HEK293T (cell line): ENCODE measurements around the gene SLC25A29.

Experiments
- CTCF ChIA-PET: fragments of 350-600 bp; formaldehyde crosslinking; extraction: SDS; loops from one replicate; lab custom pipeline; 2021; ENCODE audit warnings: antibody characterized with exemption, inconsistent platforms; lab: Yijun Ruan, JAX
- POLR2A ChIA-PET: fragments of 350-600 bp; formaldehyde crosslinking; extraction: SDS; loops from one replicate; lab custom pipeline; 2020; ENCODE audit warnings: antibody characterized with exemption, inconsistent platforms; lab: Yijun Ruan, JAX
- DNase-seq: peaks from one replicate; pipeline ENCODE4 v3.0.0; 2012; ENCODE audit warnings: mixed read lengths; ENCODE audit errors: extremely low spot score
- ARNT ChIP-seq: fragments of 450-650 bp; IDR thresholded peaks from 2 replicates; pipeline ENCODE4 v1.6.1; 2017; ENCODE audit warnings: mild to moderate bottlenecking
- BHLHE40 ChIP-seq: fragments of 450-650 bp; IDR thresholded peaks from 2 replicates; pipeline ENCODE4 v1.6.1; 2016; ENCODE audit warnings: mild to moderate bottlenecking, moderate library complexity, borderline replicate concordance
- CTBP1 ChIP-seq: fragments of 450-650 bp; IDR thresholded peaks from 2 replicates; pipeline ENCODE4 v1.6.1; 2016; ENCODE audit warnings: borderline replicate concordance
- ELF4 ChIP-seq: fragments of 450-650 bp; IDR thresholded peaks from 2 replicates; pipeline ENCODE4 v1.6.1; 2017; ENCODE audit warnings: antibody characterized with exemption
- FOXA1 ChIP-seq: fragments of 450-650 bp; IDR thresholded peaks from 2 replicates; pipeline ENCODE4 v1.6.1; 2016; ENCODE audit warnings: mild to moderate bottlenecking
- FOXK2 ChIP-seq: fragments of 450-650 bp; IDR thresholded peaks from 2 replicates; pipeline ENCODE4 v1.6.1; 2016; ENCODE audit warnings: mild to moderate bottlenecking
- FOXM1 ChIP-seq: fragments of 450-650 bp; IDR thresholded peaks from 2 replicates; pipeline ENCODE4 v1.6.1; 2017; ENCODE audit warnings: mild to moderate bottlenecking, borderline replicate concordance
- HDGF ChIP-seq: fragments of 450-650 bp; IDR thresholded peaks from 2 replicates; pipeline ENCODE4 v1.6.1; 2017; ENCODE audit warnings: antibody characterized with exemption, borderline replicate concordance
- L3MBTL2 ChIP-seq: fragments of 450-650 bp; conservative IDR thresholded peaks from 2 replicates; pipeline ENCODE4 v1.6.1; 2016; ENCODE audit warnings: mild to moderate bottlenecking
- LEF1 ChIP-seq: fragments of 450-650 bp; IDR thresholded peaks from 2 replicates; pipeline ENCODE4 v1.6.1; 2017; ENCODE audit warnings: mild to moderate bottlenecking, borderline replicate concordance
- NFRKB ChIP-seq: fragments of 450-650 bp; IDR thresholded peaks from 2 replicates; pipeline ENCODE4 v1.6.1; 2016; ENCODE audit warnings: mild to moderate bottlenecking, moderate library complexity
- PKNOX1 ChIP-seq: fragments of 450-650 bp; IDR thresholded peaks from 2 replicates; pipeline ENCODE4 v1.6.1; 2016
- SP1 ChIP-seq: fragments of 450-650 bp; IDR thresholded peaks from 2 replicates; pipeline ENCODE4 v1.6.1; 2017
- SUZ12 ChIP-seq: fragments of 450-650 bp; IDR thresholded peaks from 2 replicates; pipeline ENCODE4 v1.6.1; 2016; ENCODE audit warnings: mild to moderate bottlenecking
- TARDBP ChIP-seq: fragments of 450-650 bp; IDR thresholded peaks from 2 replicates; pipeline ENCODE4 v1.6.1; 2016
- ZNF384 ChIP-seq: fragments of 450-650 bp; IDR thresholded peaks from 2 replicates; pipeline ENCODE4 v1.6.1; 2016

The SLC25A29 gene

GRCh38 chr14:100328495-100329163, 22.4 kb upstream of the SLC25A29 start:
- POLR2A ChIA-PET, result no interaction called here
- no peak for TF ChIP-seq ARNT
- TF ChIP-seq SUZ12, result no peak
- TF ChIP-seq SP1, result no peak
- TF ChIP-seq ELF4, result no peak
- TF ChIP-seq BHLHE40, result no peak
- no peak for TF ChIP-seq HDGF
- TF ChIP-seq L3MBTL2, result no peak
- TF ChIP-seq FOXA1, result no peak
- TF ChIP-seq NFRKB, result no peak
- no peak for TF ChIP-seq FOXK2
- TF ChIP-seq CTBP1, result no peak
- TF ChIP-seq LEF1, result no peak
- TF ChIP-seq ZNF384, result no peak
- TF ChIP-seq TARDBP, result no peak
- no peak for TF ChIP-seq PKNOX1
- no peak for TF ChIP-seq FOXM1
- DNase-seq, result no peak
- CTCF ChIA-PET, result no interaction called here

DNA sequence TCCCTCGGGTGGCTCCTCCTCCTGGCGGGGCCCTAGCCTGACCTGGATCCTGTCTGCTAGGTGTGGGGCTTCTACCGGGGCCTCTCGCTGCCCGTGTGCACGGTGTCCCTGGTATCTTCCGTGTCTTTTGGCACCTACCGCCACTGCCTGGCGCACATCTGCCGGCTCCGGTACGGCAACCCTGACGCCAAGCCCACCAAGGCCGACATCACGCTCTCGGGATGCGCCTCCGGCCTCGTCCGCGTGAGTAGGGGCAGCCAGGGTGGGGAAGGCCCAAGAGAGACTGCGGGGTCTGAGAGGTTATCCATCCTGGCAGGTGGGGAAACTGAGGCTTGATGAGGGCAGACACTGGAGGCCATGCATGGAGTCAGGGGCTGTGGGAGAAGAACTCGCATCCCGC, 20.9 kb upstream of the SLC25A29 start:
- CTCF ChIA-PET, result interaction anchor here (1.1 kb wide), 1 partner anchor 8 kb away, joined by 3 read pairs; no protein-coding TSS in a partner anchor
- TF ChIP-seq ELF4 (no peak), NFRKB (no peak), FOXK2 (no peak), CTBP1 (no peak), SUZ12 (no peak), HDGF (no peak), PKNOX1 (no peak), LEF1 (no peak), ARNT (no peak), SP1 (no peak)
- POLR2A ChIA-PET, result no interaction called here
- DNase-seq, result no peak

GRCh38 chr14:100325958-100326357, 19.7 kb upstream of the SLC25A29 start:
- DNase-seq, result no peak
- CTCF ChIA-PET, result no interaction called here

GRCh38 chr14:100325231-100325632, 19.0 kb upstream of the SLC25A29 start:
- DNase-seq, result no peak
- POLR2A ChIA-PET, result no interaction called here
- CTCF ChIA-PET, result no interaction called here
- TF ChIP-seq TARDBP (no peak), CTBP1 (no peak), PKNOX1 (no peak), NFRKB (no peak), SP1 (no peak), LEF1 (no peak), ELF4 (no peak), BHLHE40 (no peak), ARNT (no peak), FOXM1 (no peak), ZNF384 (no peak), FOXA1 (no peak), FOXK2 (no peak), L3MBTL2 (no peak)

More at GRCh38 chr14:100325958-100326357, 19.7 kb upstream of the SLC25A29 start:
- TF ChIP-seq SP1 (no peak), PKNOX1 (no peak), ELF4 (no peak), SUZ12 (no peak), FOXK2 (no peak), BHLHE40 (no peak), ZNF384 (no peak), ARNT (no peak), TARDBP (no peak)
- POLR2A ChIA-PET, result no interaction called here

- ChIA-PET CTCF (no interaction called here), POLR2A (no interaction called here)
- no peak for TF ChIP-seq ELF4
- TF ChIP-seq FOXM1, result no peak
- no peak for TF ChIP-seq ARNT
- TF ChIP-seq FOXK2, result no peak
- TF ChIP-seq FOXA1, result no peak
- no peak for TF ChIP-seq BHLHE40
- no peak for DNase-seq
Measured at GRCh38 chr14:100323942-100324307, 17.7 kb upstream of the SLC25A29 start.
